Right lobe of liver (tissue), 6 donors: Measurements from ENCODE around the gene BCL2. TPM values are rescaled to one million over a fixed set of nuclear protein-coding genes. Genes with fewer than 3 reads are reported as not detected.

Experiments used
- ATAC-seq, 4 donors: fragments of 200-7000 bp; cut with Tn5 transposase; one replicate each; pipeline ENCODE4 v1.9.1; 2020; ENCODE audit warnings: mild to moderate bottlenecking in 4 of 4, moderate library complexity in 4 of 4
- DNase-seq, 3 donors: peaks; one replicate each; pipeline ENCODE4 v3.0.0-alpha.2; 2020
- H3K27ac ChIP-seq, 3 donors: fragments of 200-600 bp; one replicate each; pipeline ENCODE4 v1.8.0; 2022
- H3K27me3 ChIP-seq, 2 donors: fragments of 200-600 bp; one replicate each; pipeline ENCODE4 v1.8.0; 2022
- H3K36me3 ChIP-seq, 4 donors: fragments of 200-600 bp; sonication (generic) in 1 of 4; one replicate each; pipeline versions ENCODE4 v1.5.1 to v1.8.0; 2017 to 2022; ENCODE audit warnings: control low read depth in 1 of 4
- H3K4me1 ChIP-seq, 4 donors: fragments of 200-600 bp; sonication (generic) in 1 of 4; one replicate each; pipeline versions ENCODE4 v1.5.1 to v1.8.0; 2017 to 2022; ENCODE audit warnings: control low read depth in 1 of 4
- H3K4me3 ChIP-seq, 3 donors: fragments of 200-600 bp; one replicate each; pipeline ENCODE4 v1.8.0; 2022
- H3K9me3 ChIP-seq, 4 donors: fragments of 200-600 bp; sonication (generic) in 1 of 4; one replicate each; pipeline versions ENCODE4 v1.5.1 to v1.8.0; 2017 to 2022; ENCODE audit warnings: control low read depth in 1 of 4
- POLR2A ChIP-seq: fragments of 450-650 bp; IDR thresholded peaks from one replicate; pipeline ENCODE4 v1.6.1; 2017; ENCODE audit warnings: antibody characterized with exemption, mild to moderate bottlenecking
- WGBS: methylation state at CpG from one replicate; pipeline ENCODE4 v1.1.6; 2018; ENCODE audit warnings: low coverage, low lambda C conversion rate; ENCODE audit not compliant: insufficient coverage; ENCODE audit errors: missing lambda C conversion rate; 5-methylcytosine and 5-hydroxymethylcytosine counted together
- intact Hi-C, 2 donors: fragments of 100-400 bp; cut with DNase I; formaldehyde crosslinking; loops; one replicate each; pipeline versions ENCODE4 v1.11.2 to v1.14.1; 2022
- total RNA-seq, 6 experiments: library from RNA; depleted of rRNA in 2 of 6; stranded (reverse); fragments of >200 nt in 2 of 6; fragmentation: NEBNext Ultra II Directional in 3 of 6; extraction: Animal tissue kit (Norgen Biotek cat#: 25700) in 3 of 6; gene quantifications; one replicate each; pipeline versions ENCODE4 v1.1.0 to v1.2.4, GENCODE V29; 2016 to 2023
- TF ChIP-seq, protein P1 (sequence below), 4 donors: fragments of 200-600 bp in 3 of 4; fragments of 450-650 bp in 1 of 4; IDR thresholded peaks; one replicate each; pipeline versions ENCODE4 v1.5.1 to v1.8.0; 2016 to 2022; ENCODE audit warnings: antibody characterized with exemption in 4 of 4, mild to moderate bottlenecking in 2 of 4
- donor health status: DM: no; HTN: yes; CAD: no.
- donor health status: DM: no; HTN: no; CAD: no.
- donor health status: DM: no; HTN: no; CAD: no.
- donor health status: DM: no; HTN: yes; CAD: no.
- donor health status: DM: no; HTN: yes; CAD: no.

Gene BCL2
- total RNA-seq, 6 experiments from 2014 or later, result 0.73 to 4.7 (median 2.7) TPM

DNA sequence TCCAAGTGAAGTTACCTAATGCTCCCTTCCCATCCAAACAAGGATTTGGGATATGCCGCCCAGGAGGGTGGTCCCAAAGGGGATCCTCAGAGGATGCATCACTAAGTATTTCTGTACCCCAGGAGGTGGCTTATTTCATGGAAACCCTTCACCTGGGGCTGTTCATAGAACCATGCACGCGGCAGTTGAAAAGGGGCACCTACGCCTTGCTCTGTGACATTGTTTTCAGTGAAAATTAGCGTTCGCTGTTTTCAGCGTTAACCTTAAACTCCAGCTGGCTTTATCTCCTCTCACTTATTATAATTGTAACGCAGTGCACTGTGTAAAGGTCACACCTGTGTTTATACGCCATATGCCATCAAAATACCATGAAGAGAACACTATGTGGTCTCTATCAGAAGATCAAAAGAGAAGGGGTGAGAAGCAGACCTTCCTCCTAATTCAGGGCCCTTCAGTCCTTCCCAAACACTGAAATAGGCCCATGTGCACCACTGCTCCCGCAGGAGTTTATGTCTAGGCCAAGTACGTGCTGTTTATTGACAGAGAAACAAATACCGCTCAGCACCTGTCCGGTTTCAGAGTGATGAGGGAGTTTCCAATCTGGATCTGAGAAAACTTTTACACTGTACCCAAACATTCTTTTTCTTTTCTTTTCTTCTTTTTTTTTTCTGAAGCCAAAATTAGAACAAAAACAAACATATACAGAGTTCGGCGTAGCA lies 162.1 kb downstream of the BCL2 start:
- H3K36me3 ChIP-seq, result no peaks in the 10 kb centered on the region
- TF ChIP-seq POLR2A, result no peak
- TF ChIP-seq, protein P1, sequence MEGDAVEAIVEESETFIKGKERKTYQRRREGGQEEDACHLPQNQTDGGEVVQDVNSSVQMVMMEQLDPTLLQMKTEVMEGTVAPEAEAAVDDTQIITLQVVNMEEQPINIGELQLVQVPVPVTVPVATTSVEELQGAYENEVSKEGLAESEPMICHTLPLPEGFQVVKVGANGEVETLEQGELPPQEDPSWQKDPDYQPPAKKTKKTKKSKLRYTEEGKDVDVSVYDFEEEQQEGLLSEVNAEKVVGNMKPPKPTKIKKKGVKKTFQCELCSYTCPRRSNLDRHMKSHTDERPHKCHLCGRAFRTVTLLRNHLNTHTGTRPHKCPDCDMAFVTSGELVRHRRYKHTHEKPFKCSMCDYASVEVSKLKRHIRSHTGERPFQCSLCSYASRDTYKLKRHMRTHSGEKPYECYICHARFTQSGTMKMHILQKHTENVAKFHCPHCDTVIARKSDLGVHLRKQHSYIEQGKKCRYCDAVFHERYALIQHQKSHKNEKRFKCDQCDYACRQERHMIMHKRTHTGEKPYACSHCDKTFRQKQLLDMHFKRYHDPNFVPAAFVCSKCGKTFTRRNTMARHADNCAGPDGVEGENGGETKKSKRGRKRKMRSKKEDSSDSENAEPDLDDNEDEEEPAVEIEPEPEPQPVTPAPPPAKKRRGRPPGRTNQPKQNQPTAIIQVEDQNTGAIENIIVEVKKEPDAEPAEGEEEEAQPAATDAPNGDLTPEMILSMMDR (IDR thresholded peaks at IDR 0.05), result no peak
- no peaks in the 10 kb centered on the region for H3K9me3 ChIP-seq
- no peak overlapping the region for H3K4me3 ChIP-seq
- ATAC-seq (no peak), DNase-seq (no peak)
- intact Hi-C loops, result no loop called here
- H3K4me1 ChIP-seq, result peaks cover 0 to 7% (median 0%) of the 10 kb centered on the region in 4 donors
- H3K27ac ChIP-seq, result no peak overlapping the region
- WGBS, result 79% methylated on average over 14 of the region's 15 CpGs
- H3K27me3 ChIP-seq, result no peaks in the 10 kb centered on the region

DNA sequence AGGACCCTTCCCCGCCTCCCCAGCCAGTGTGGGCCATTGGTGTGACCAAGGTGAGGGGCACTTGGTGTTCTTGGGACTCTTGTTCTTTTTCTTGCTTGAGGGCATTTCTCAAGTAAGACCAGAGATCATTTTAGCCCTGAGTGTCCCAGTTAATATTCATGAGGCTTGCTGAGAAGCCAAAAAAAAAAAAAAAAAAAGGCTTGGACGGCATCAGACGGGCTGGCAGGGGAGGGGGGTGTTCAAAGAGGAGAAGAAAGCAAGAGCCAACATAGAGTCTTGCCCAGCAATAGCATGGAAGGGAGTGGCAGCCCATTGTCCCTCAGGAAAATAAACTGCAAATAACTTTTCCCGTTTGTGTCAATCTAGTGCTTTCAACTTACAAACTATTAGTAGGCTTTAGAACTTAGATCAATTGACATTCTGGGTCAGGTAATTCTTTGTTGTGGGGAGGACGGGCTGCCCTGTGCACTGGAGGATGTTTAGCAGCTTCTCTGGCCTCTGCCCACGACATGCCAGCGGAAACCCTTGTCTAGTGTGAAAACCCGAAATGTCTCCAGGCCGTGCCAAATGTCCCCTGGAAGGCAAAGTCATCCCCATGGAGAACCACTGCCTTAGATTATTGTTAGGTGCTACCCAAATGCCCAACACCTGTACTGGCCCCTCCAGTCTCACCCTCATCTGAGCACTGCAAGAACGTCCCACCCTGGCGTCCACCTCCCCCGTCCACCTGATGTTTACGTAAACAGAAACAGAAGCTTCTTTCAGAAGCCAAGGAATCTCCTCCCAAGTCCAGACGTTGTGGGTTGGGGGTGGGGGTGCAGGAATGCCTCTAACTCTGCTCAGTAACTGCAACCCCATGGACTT lies 163.4 kb downstream of the BCL2 start:
- Histone ChIP-seq H3K4me1 (peaks cover 0 to 12% (median 2%) of the 10 kb centered on the region in 4 donors), H3K4me3 (no peak overlapping the region), H3K27me3 (no peaks in the 10 kb centered on the region), H3K9me3 (no peaks in the 10 kb centered on the region), H3K27ac (no peak overlapping the region), H3K36me3 (no peaks in the 10 kb centered on the region)
- ATAC-seq, result no peak
- 46% methylated on average over 8 of the region's 14 CpGs for WGBS
- DNase-seq, result no peak
- TF ChIP-seq, protein P1 (IDR thresholded peaks at IDR 0.05), result no peak
- no peak for TF ChIP-seq POLR2A
- intact Hi-C loops, result no loop called here

- peak; percentile 95 to 96 (median 96) for ATAC-seq
- WGBS, result 14% methylated on average over 10 of the region's 23 CpGs
- no peak for TF ChIP-seq POLR2A
- TF ChIP-seq, protein P1 (IDR thresholded peaks at IDR 0.05), result peak; percentile 78 to 90 (median 81)
- Histone ChIP-seq H3K36me3 (no peaks in the 10 kb centered on the region), H3K9me3 (no peaks in the 10 kb centered on the region), H3K4me1 (peaks cover 0 to 12% (median 2%) of the 10 kb centered on the region in 4 donors), H3K4me3 (peak overlapping the region; percentile 19 to 44 (median 27)), H3K27me3 (no peaks in the 10 kb centered on the region), H3K27ac (no peak overlapping the region)
- DNase-seq, result peak; percentile 68 to 83 (median 77)
- intact Hi-C loops, result no loop called here
These were observed 164.3 kb downstream of the BCL2 start for GRCh38 chr18:63155169-63155852.

GRCh38 chr18:63154350-63155152 lies 165.0 kb downstream of the BCL2 start:
- no peak for ATAC-seq
- H3K4me1 ChIP-seq, result peaks cover 0 to 15% (median 5%) of the 10 kb centered on the region in 4 donors
- H3K27ac ChIP-seq, result no peak overlapping the region
- no peak for TF ChIP-seq POLR2A
- TF ChIP-seq, protein P1 (IDR thresholded peaks at IDR 0.05), result no peak
- H3K4me3 ChIP-seq, result no peak overlapping the region
- no peaks in the 10 kb centered on the region for H3K27me3 ChIP-seq
- 59% methylated on average over 7 of the region's 10 CpGs for WGBS
- DNase-seq, result no peak
- intact Hi-C loops, result no loop called here
- no peaks in the 10 kb centered on the region for H3K36me3 ChIP-seq
- no peaks in the 10 kb centered on the region for H3K9me3 ChIP-seq
